Measurements from ENCODE around the gene AGO1.
A peak's percentile ranks its signal among the peaks of the same experiment; 100 is the strongest.
"Not testable (repeated sequence)": the region's sequence is repeated elsewhere in the genome, so short reads cannot be mapped to it uniquely, and the experiment has no call there.

The AGO1 gene

GRCh38 chr1:35962952-35963351, 79.9 kb downstream of the AGO1 start:
- Histone ChIP-seq H3K27ac (no peak overlapping the region), H3K36me3 (no peaks in the 10 kb centered on the region), H3K9me3 (no peaks in the 10 kb centered on the region), H3K27me3 (no peaks in the 10 kb centered on the region), H3K4me3 (ENCODE audit: low read depth in 1 of 2, low read length in 1 of 2) (no peak overlapping the region), H3K4me1 (ENCODE audit: control insufficient read depth in 1 of 2, insufficient read depth in 1 of 2, low read depth in 1 of 2, low read length in 1 of 2) (no peaks in the 10 kb centered on the region)
- TF ChIP-seq CTCF (IDR thresholded peaks at IDR 0.05): no peak

GRCh38 chr1:35964277-35964676, 81.3 kb downstream of the AGO1 start:
- H3K27ac ChIP-seq; H3K36me3 ChIP-seq; H3K4me1 ChIP-seq (ENCODE audit: control insufficient read depth in 1 of 2, insufficient read depth in 1 of 2, low read depth in 1 of 2, low read length in 1 of 2); H3K27me3 ChIP-seq; H3K4me3 ChIP-seq (ENCODE audit: low read depth in 1 of 2, low read length in 1 of 2); H3K9me3 ChIP-seq: not testable (repeated sequence)

- Histone ChIP-seq H3K4me3 (ENCODE audit: low read depth in 1 of 2, low read length in 1 of 2) (no peak overlapping the region), H3K27me3 (no peaks in the 10 kb centered on the region), H3K36me3 (peaks cover 11% of the 10 kb centered on the region), H3K27ac (no peak overlapping the region), H3K4me1 (ENCODE audit: control insufficient read depth in 1 of 2, insufficient read depth in 1 of 2, low read depth in 1 of 2, low read length in 1 of 2) (peaks cover 10 to 12% of the 10 kb centered on the region in 2 experiments), H3K9me3 (no peaks in the 10 kb centered on the region)
- TF ChIP-seq CTCF (IDR thresholded peaks at IDR 0.05): no peak
Measured at GRCh38 chr1:35968396-35968795, 85.4 kb downstream of the AGO1 start.

- peak overlapping the region; percentile 50 for H3K27ac ChIP-seq
- no peaks in the 10 kb centered on the region for H3K9me3 ChIP-seq
- H3K27me3 ChIP-seq: no peaks in the 10 kb centered on the region
- no peak for TF ChIP-seq CTCF (IDR thresholded peaks at IDR 0.05)
- peaks cover 10 to 12% of the 10 kb centered on the region in 2 experiments for H3K4me1 ChIP-seq (ENCODE audit: control insufficient read depth in 1 of 2, insufficient read depth in 1 of 2, low read depth in 1 of 2, low read length in 1 of 2)
- no peak overlapping the region for H3K4me3 ChIP-seq (ENCODE audit: low read depth in 1 of 2, low read length in 1 of 2)
- H3K36me3 ChIP-seq: peaks cover 17% of the 10 kb centered on the region
Measured at GRCh38 chr1:35971601-35972000, 88.6 kb downstream of the AGO1 start.

- Histone ChIP-seq H3K4me1 (ENCODE audit: control insufficient read depth in 1 of 2, insufficient read depth in 1 of 2, low read depth in 1 of 2, low read length in 1 of 2) (peaks cover 10 to 12% of the 10 kb centered on the region in 2 experiments), H3K36me3 (peaks cover 17% of the 10 kb centered on the region)
- not testable (repeated sequence) for H3K9me3 ChIP-seq; H3K27me3 ChIP-seq; H3K4me3 ChIP-seq (ENCODE audit: low read depth in 1 of 2, low read length in 1 of 2); H3K27ac ChIP-seq
Measured at GRCh38 chr1:35972631-35973030, 89.6 kb downstream of the AGO1 start.

- no peak for TF ChIP-seq CTCF (IDR thresholded peaks at IDR 0.05)
- Histone ChIP-seq H3K4me1 (ENCODE audit: control insufficient read depth in 1 of 2, insufficient read depth in 1 of 2, low read depth in 1 of 2, low read length in 1 of 2) (peaks cover 5 to 6% of the 10 kb centered on the region in 2 experiments), H3K27ac (no peak overlapping the region), H3K27me3 (no peaks in the 10 kb centered on the region), H3K36me3 (peaks cover 7% of the 10 kb centered on the region), H3K9me3 (no peaks in the 10 kb centered on the region), H3K4me3 (ENCODE audit: low read depth in 1 of 2, low read length in 1 of 2) (no peak overlapping the region)
Measured at GRCh38 chr1:35980090-35980489, 97.1 kb downstream of the AGO1 start.

Measured in neutrophil (primary cell).